ENCODE measurements around the gene CDKN1B. TPM values are rescaled to one million over a fixed set of nuclear protein-coding genes. Genes with fewer than 3 reads are reported as not detected.

CDKN1B gene
- 11.8 TPM for polyA plus RNA-seq (2012; ENCODE audit: low read depth, missing spikeins)

- FAIRE-seq (peak; percentile 85), DNase-seq (ENCODE audit: insufficient read length, low spot score) (peak; percentile 69)
Observed at GRCh38 chr12:12716793-12717585, at the start of gene CDKN1B. CDKN1B (plus strand) TSS chr12:12717368; CDS start chr12:12717840, 472 bp downstream.

DNA sequence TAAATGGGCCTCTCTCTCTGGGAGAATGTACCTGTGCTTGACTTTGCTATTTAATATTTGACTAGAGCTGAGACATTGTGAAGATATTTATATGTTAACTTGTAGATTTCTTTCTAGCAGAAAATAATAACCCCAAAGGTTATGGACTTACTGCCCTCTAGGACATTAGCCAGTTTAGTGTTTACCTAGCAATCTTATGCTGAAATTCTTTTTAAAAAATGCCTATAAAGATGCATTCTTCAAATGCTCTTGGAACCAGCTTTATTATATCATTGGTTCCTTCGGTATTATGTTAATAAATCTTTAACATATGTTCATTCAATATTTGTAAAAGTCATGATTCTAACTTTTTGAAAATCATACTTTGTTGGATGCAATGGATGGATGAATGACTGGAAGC, 49.2 kb upstream of the CDKN1B start:
- no peak for DNase-seq (ENCODE audit: insufficient read length, low spot score)
- TF ChIP-seq TAF1 (IDR thresholded peaks at IDR 0.05; ENCODE audit: low read depth, low read length) (no peak), POLR2A (IDR thresholded peaks at IDR 0.05; ENCODE audit: low read depth, low read length) (no peak), POU2F2 (IDR thresholded peaks at IDR 0.05; ENCODE audit: low read depth, low read length) (no peak), SPI1 (IDR thresholded peaks at IDR 0.05; ENCODE audit: low read depth, low read length) (no peak)
- no peak for FAIRE-seq

More at GRCh38 chr12:12716793-12717585, at the start of gene CDKN1B:
- TF ChIP-seq POLR2AphosphoS5 (IDR thresholded peaks at IDR 0.05; ENCODE audit: low read depth, low read length) (peak; percentile 24; the same call in 1 of the 2 replicates), POU2F2 (IDR thresholded peaks at IDR 0.05; ENCODE audit: low read depth, low read length) (peak; percentile 6), PAX5 (IDR thresholded peaks at IDR 0.05; ENCODE audit: insufficient read depth, low read length, severe bottlenecking) (no peak), TAF1 (IDR thresholded peaks at IDR 0.05; ENCODE audit: low read depth, low read length) (peak; percentile 61), SPI1 (IDR thresholded peaks at IDR 0.05; ENCODE audit: low read depth, low read length) (no peak), POLR2A (IDR thresholded peaks at IDR 0.05; ENCODE audit: low read depth, low read length) (peak; percentile 81)

GRCh38 chr12:12669020-12669419, 48.1 kb upstream of the CDKN1B start:
- no peak for DNase-seq (ENCODE audit: insufficient read length, low spot score)
- FAIRE-seq, result no peak
- no peak for TF ChIP-seq POU2F2 (IDR thresholded peaks at IDR 0.05; ENCODE audit: low read depth, low read length)
- no peak for TF ChIP-seq TAF1 (IDR thresholded peaks at IDR 0.05; ENCODE audit: low read depth, low read length)
- no peak for TF ChIP-seq POLR2A (IDR thresholded peaks at IDR 0.05; ENCODE audit: low read depth, low read length)

GRCh38 chr12:12671850-12672660, 45.1 kb upstream of the CDKN1B start:
- no peak for FAIRE-seq
- TF ChIP-seq TAF1 (IDR thresholded peaks at IDR 0.05; ENCODE audit: low read depth, low read length) (no peak), SPI1 (IDR thresholded peaks at IDR 0.05; ENCODE audit: low read depth, low read length) (no peak), POU2F2 (IDR thresholded peaks at IDR 0.05; ENCODE audit: low read depth, low read length) (no peak), POLR2A (IDR thresholded peaks at IDR 0.05; ENCODE audit: low read depth, low read length) (no peak), POLR2AphosphoS5 (IDR thresholded peaks at IDR 0.05; ENCODE audit: low read depth, low read length) (no peak), PAX5 (IDR thresholded peaks at IDR 0.05; ENCODE audit: insufficient read depth, low read length, severe bottlenecking) (no peak)

DNA sequence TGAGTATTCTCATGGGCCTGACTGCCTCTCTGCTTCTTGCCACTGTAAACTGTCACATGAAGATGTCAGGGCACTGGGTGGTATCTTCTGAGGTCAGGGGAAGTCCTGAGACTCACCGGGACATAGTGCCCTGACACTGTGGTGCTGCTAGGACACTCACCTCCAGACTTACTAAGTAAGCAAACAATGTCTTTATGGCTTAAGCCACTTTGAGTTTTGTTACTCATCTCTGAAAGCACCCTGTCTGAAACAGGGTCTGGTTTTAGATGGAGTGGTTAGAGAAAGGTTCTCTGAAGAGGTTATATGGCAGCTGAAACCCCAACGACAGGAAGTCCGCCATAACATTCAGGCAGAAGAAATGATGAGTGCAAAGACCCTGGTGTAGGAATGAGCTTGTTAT, 43.9 kb upstream of the CDKN1B start:
- TF ChIP-seq TAF1 (IDR thresholded peaks at IDR 0.05; ENCODE audit: low read depth, low read length) (no peak), SPI1 (IDR thresholded peaks at IDR 0.05; ENCODE audit: low read depth, low read length) (no peak), POU2F2 (IDR thresholded peaks at IDR 0.05; ENCODE audit: low read depth, low read length) (no peak), PAX5 (IDR thresholded peaks at IDR 0.05; ENCODE audit: insufficient read depth, low read length, severe bottlenecking) (no peak), POLR2AphosphoS5 (IDR thresholded peaks at IDR 0.05; ENCODE audit: low read depth, low read length) (no peak), POLR2A (IDR thresholded peaks at IDR 0.05; ENCODE audit: low read depth, low read length) (no peak)
- DNase-seq (ENCODE audit: insufficient read length, low spot score), result no peak
- FAIRE-seq, result peak; percentile 86

More at GRCh38 chr12:12671850-12672660, 45.1 kb upstream of the CDKN1B start:
- no peak for DNase-seq (ENCODE audit: insufficient read length, low spot score)

GRCh38 chr12:12676605-12677004, 40.6 kb upstream of the CDKN1B start:
- no peak for DNase-seq (ENCODE audit: insufficient read length, low spot score)
- no peak for FAIRE-seq
- TF ChIP-seq TAF1 (IDR thresholded peaks at IDR 0.05; ENCODE audit: low read depth, low read length) (no peak), SPI1 (IDR thresholded peaks at IDR 0.05; ENCODE audit: low read depth, low read length) (no peak), POLR2AphosphoS5 (IDR thresholded peaks at IDR 0.05; ENCODE audit: low read depth, low read length) (no peak), PAX5 (IDR thresholded peaks at IDR 0.05; ENCODE audit: insufficient read depth, low read length, severe bottlenecking) (no peak), POLR2A (IDR thresholded peaks at IDR 0.05; ENCODE audit: low read depth, low read length) (no peak), POU2F2 (IDR thresholded peaks at IDR 0.05; ENCODE audit: low read depth, low read length) (no peak)

DNA sequence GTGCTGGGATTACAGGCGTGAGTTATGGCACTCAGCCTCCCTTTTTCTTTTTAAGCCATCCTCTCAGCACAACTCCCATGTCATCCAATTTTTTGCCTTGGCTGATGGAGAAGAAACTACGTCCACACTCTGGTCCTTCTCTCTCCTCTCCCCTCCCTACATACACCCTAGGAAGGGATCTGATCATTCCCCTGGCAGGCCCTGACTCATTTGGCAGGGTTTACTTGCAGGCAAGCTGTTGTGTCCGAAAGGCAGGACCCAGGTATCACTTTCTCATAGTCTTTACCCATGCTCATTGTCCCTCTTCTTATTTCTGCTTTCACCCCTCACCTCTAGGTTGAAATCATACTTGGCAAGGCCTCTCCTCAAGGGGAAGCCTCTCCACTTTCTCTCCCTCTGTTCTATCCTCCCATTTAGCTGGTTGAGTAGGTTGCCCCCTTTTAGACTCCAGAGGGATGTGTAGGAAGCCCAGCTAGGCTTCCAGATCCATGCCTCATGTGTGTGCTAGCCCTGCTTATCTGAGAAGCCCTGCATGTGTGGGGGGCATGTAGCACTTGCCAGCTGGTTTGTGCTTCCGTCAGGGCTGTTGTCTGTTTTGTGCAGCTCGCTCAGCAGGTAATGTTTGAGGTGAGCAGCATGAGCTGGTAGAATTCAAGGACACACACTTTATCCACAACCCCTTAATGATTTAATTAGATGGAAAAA, 36.0 kb upstream of the CDKN1B start:
- DNase-seq (ENCODE audit: insufficient read length, low spot score) (no peak), FAIRE-seq (no peak)
- no peak for TF ChIP-seq PAX5 (IDR thresholded peaks at IDR 0.05; ENCODE audit: insufficient read depth, low read length, severe bottlenecking)
- no peak for TF ChIP-seq POLR2A (IDR thresholded peaks at IDR 0.05; ENCODE audit: low read depth, low read length)
- TF ChIP-seq SPI1 (IDR thresholded peaks at IDR 0.05; ENCODE audit: low read depth, low read length), result no peak
- TF ChIP-seq POU2F2 (IDR thresholded peaks at IDR 0.05; ENCODE audit: low read depth, low read length), result no peak

- no peak for DNase-seq (ENCODE audit: insufficient read length, low spot score)
- no peak for TF ChIP-seq PAX5 (IDR thresholded peaks at IDR 0.05; ENCODE audit: insufficient read depth, low read length, severe bottlenecking)
- TF ChIP-seq POLR2AphosphoS5 (IDR thresholded peaks at IDR 0.05; ENCODE audit: low read depth, low read length), result no peak
- TF ChIP-seq POLR2A (IDR thresholded peaks at IDR 0.05; ENCODE audit: low read depth, low read length), result no peak
- TF ChIP-seq POU2F2 (IDR thresholded peaks at IDR 0.05; ENCODE audit: low read depth, low read length), result no peak
- TF ChIP-seq SPI1 (IDR thresholded peaks at IDR 0.05; ENCODE audit: low read depth, low read length), result no peak
- no peak for TF ChIP-seq TAF1 (IDR thresholded peaks at IDR 0.05; ENCODE audit: low read depth, low read length)
- FAIRE-seq, result no peak
Observed at GRCh38 chr12:12682284-12682683, 34.9 kb upstream of the CDKN1B start.

Measured in GM12891 (cell line).